MG63 (cell line): ENCODE results near the gene CCL11. TPM values are rescaled to one million over a fixed set of nuclear protein-coding genes. Genes with fewer than 3 reads are reported as not detected.

ENCODE experiments used
- DNase-seq: peaks from one replicate; pipeline ENCODE4 v3.0.0-alpha.2; 2020
- H3K27me3 ChIP-seq: fragments of 250-450 bp; sonication (Bioruptor Pico); 2 replicates; pipeline ENCODE4 v1.5.1; 2020; ENCODE audit warnings: mild to moderate bottlenecking, moderate library complexity
- H3K36me3 ChIP-seq: fragments of 250-450 bp; sonication (Bioruptor Pico); 2 replicates; pipeline ENCODE4 v1.5.1; 2020; ENCODE audit warnings: mild to moderate bottlenecking, moderate library complexity
- H3K4me3 ChIP-seq: fragments of 250-450 bp; sonication (Bioruptor Pico); 2 replicates; pipeline ENCODE4 v1.5.1; 2020; ENCODE audit warnings: mild to moderate bottlenecking, moderate library complexity
- H3K9me3 ChIP-seq: fragments of 250-450 bp; sonication (Bioruptor Pico); 2 replicates; pipeline ENCODE4 v1.5.1; 2020; ENCODE audit warnings: mild to moderate bottlenecking, moderate library complexity
- total RNA-seq: library from RNA; depleted of rRNA; stranded (reverse); fragments of >200 nt; shearing (Covaris generic); gene quantifications from 2 replicates; pipeline ENCODE4 v1.2.3, GENCODE V29; 2014; ENCODE audit warnings: low replicate concordance

The CCL11 gene
- total RNA-seq, 1 experiment from 2014 or later: not detected

DNA sequence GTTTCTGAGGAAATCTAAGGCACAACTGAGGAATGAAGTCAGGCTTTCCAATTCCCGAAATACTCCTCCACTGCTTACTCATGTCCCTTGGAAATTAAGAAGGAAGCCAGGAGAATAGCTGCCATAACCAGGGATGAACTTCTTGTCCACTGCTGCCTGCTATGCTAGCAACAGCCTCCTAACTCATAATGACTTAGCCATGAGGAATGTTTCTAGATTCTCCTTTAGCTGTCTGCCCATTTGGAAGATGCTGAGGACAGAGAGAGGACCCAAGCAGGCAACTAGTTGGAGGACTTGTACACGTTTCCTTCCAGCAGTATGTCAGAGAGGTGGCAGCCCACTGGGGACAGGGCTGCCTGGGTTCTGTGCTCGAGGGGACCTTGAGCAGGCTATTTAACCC lies 31.4 kb upstream of the CCL11 start:
- Histone ChIP-seq H3K36me3 (no peaks in the 10 kb centered on the region), H3K9me3 (no peaks in the 10 kb centered on the region), H3K27me3 (no peaks in the 10 kb centered on the region), H3K4me3 (no peak overlapping the region)
- peak; percentile 57 for DNase-seq

DNA sequence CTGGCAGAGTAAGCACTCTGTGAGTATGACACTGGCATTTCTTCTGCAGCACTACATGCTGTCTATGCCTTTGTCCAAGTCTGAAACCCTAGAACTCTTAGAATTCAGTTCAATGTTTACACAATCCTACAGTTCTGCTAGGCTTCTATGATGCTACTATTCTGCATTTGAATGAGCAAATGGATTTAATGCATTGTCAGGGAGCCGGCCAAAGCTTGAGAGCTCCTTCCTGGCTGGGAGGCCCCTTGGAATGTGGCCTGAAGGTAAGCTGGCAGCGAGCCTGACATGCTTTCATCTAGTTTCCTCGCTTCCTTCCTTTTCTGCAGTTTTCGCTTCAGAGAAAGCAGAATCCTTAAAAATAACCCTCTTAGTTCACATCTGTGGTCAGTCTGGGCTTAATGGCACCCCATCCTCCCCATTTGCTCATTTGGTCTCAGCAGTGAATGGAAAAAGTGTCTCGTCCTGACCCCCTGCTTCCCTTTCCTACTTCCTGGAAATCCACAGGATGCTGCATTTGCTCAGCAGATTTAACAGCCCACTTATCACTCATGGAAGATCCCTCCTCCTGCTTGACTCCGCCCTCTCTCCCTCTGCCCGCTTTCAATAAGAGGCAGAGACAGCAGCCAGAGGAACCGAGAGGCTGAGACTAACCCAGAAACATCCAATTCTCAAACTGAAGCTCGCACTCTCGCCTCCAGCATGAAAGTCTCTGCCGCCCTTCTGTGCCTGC lies 30.7 kb upstream of the CCL11 start, which contains the start of gene CCL2:
Gene CCL2, plus strand, starts transcription at position 635 of the 730 bp plus-strand sequence. Its CDS starts 65 bp downstream, at position 700.
- Histone ChIP-seq H3K4me3 (peak within 1 kb of the TSS; percentile 38), H3K36me3 (no peaks in the 10 kb centered on the region), H3K27me3 (no peaks in the 10 kb centered on the region), H3K9me3 (no peaks in the 10 kb centered on the region)
- DNase-seq: peak; percentile 86

GRCh38 chr17:34255381-34255732 lies 30.2 kb upstream of the CCL11 start:
- H3K36me3 ChIP-seq: no peaks in the 10 kb centered on the region
- peak overlapping the region; percentile 38 for H3K4me3 ChIP-seq
- no peaks in the 10 kb centered on the region for H3K27me3 ChIP-seq
- no peaks in the 10 kb centered on the region for H3K9me3 ChIP-seq
- DNase-seq: no peak

GRCh38 chr17:34255841-34256240 lies 29.7 kb upstream of the CCL11 start:
- H3K27me3 ChIP-seq: no peaks in the 10 kb centered on the region
- no peak for DNase-seq
- peak overlapping the region; percentile 38 for H3K4me3 ChIP-seq
- H3K36me3 ChIP-seq: no peaks in the 10 kb centered on the region
- no peaks in the 10 kb centered on the region for H3K9me3 ChIP-seq

- no peaks in the 10 kb centered on the region for H3K36me3 ChIP-seq
- DNase-seq: no peak
- no peaks in the 10 kb centered on the region for H3K27me3 ChIP-seq
- no peaks in the 10 kb centered on the region for H3K9me3 ChIP-seq
- H3K4me3 ChIP-seq: no peak overlapping the region
These were observed 28.1 kb upstream of the CCL11 start for GRCh38 chr17:34257299-34257985.

DNA sequence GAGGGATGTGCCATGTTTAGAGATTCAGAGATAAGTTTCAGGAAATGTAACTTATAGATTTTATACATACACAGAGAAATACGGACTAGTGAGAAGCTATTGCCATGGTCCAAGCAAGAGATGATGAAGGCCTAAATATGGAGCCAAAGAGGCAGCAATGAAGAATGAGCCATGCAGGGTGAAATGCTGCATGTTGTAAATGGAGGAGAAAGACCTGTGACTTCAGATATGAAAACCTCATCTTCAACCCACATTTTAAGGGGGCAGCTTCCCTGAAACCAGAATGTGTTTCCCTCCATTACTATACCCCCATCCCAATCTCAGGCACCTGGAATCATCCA lies 27.6 kb upstream of the CCL11 start:
- Histone ChIP-seq H3K36me3 (no peaks in the 10 kb centered on the region), H3K9me3 (no peaks in the 10 kb centered on the region), H3K27me3 (no peaks in the 10 kb centered on the region), H3K4me3 (no peak overlapping the region)
- no peak for DNase-seq

GRCh38 chr17:34259146-34259545 lies 26.4 kb upstream of the CCL11 start:
- DNase-seq: peak; percentile 63
- Histone ChIP-seq H3K36me3 (no peaks in the 10 kb centered on the region), H3K27me3 (no peaks in the 10 kb centered on the region)

DNA sequence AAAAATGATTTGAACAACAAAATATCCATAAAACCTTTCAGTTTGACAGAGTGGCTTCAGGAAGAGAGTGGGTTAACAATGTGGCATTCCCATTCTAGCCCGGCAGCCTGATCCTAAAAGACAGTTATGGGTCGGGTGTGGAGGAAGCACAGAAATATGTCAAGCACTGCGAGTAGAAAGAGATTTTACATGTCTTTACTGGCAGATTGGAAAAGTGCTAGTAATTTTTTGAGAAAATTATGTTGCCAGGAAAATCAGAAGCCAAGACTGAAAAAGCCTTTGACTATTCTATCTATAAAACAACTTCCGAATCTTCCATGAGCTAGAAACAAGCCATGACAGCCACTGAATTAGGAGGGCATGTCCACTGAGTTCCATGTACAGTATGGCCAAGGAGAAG lies 24.7 kb upstream of the CCL11 start:
- no peaks in the 10 kb centered on the region for H3K27me3 ChIP-seq
- H3K9me3 ChIP-seq: no peaks in the 10 kb centered on the region
- DNase-seq: no peak
- H3K4me3 ChIP-seq: no peak overlapping the region
- no peaks in the 10 kb centered on the region for H3K36me3 ChIP-seq

More at GRCh38 chr17:34259146-34259545, 26.4 kb upstream of the CCL11 start:
- no peak overlapping the region for H3K4me3 ChIP-seq
- H3K9me3 ChIP-seq: no peaks in the 10 kb centered on the region

DNA sequence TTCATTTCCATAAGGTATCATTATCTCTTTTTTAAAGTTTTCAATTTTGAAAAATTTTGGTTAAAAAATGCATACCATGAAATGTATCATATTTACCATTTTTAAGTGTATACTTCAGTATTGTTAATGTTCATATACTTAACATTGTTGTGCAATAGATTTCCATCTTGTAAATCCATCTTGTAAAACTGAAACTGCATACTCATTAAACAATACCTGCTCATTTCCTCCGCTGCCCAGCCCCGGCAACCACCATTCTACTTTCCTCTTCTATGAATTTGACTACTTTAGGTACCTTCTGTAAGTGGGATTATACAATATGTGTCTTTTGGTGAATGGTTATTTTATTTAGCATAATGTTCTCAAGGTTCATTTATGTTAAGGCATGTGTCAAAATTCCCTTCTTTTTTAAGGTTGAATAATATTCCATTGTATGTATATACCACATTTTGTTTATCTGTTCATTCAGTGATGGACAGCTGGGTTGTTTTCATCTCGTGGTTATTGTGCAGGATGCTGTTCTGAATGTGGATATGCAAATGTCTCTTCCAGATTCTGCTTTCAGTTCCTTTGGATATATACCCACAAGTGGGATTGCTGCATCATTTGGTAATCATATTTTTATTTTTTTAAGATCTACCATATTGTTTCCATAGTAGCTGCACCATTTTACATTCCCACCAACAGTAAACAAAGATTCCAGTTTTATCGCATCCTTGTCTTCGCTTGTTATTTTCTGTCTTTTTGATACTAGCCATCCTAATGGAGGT lies 23.8 kb upstream of the CCL11 start:
- Histone ChIP-seq H3K9me3 (no peaks in the 10 kb centered on the region), H3K27me3 (no peaks in the 10 kb centered on the region), H3K36me3 (no peaks in the 10 kb centered on the region), H3K4me3 (no peak overlapping the region)
- no peak for DNase-seq

DNA sequence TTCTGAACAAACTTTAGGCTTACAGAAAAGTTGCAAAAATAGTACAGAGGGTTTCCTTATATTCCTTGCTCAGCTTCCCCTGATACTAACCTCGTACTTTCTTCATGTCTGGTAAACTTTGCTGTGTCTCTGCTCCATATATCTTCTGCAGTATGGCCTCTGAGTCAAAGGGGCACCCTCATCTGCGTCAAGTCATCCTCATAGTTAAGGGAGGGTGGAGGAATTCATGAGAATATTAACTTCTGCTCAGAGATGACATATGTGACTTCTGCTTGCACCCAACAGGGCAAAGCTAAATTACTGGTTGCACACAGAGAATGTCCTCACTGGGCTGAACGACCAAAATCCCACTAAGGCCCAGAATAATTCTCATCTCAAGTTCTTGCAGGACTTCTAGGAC lies 19.8 kb upstream of the CCL11 start:
- Histone ChIP-seq H3K4me3 (no peak overlapping the region), H3K36me3 (no peaks in the 10 kb centered on the region), H3K9me3 (peaks cover 2% of the 10 kb centered on the region; the same call in 1 of the 2 replicates), H3K27me3 (no peaks in the 10 kb centered on the region)
- no peak for DNase-seq

- H3K36me3 ChIP-seq: no peaks in the 10 kb centered on the region
- DNase-seq: no peak
- H3K27me3 ChIP-seq: no peaks in the 10 kb centered on the region
- H3K9me3 ChIP-seq: peaks cover 2% of the 10 kb centered on the region; the same call in 1 of the 2 replicates
- H3K4me3 ChIP-seq: no peak within 1 kb of the TSS
These were observed 15.6 kb upstream of the CCL11 start, which contains the start of gene CCL7 for GRCh38 chr17:34269969-34270368. CCL7 (plus strand) TSS chr17:34270221; CDS start chr17:34270291, 70 bp downstream.

GRCh38 chr17:34275881-34276280 lies 9.7 kb upstream of the CCL11 start:
- peak; percentile 46 for DNase-seq
- Histone ChIP-seq H3K9me3 (no peaks in the 10 kb centered on the region), H3K27me3 (no peaks in the 10 kb centered on the region)

DNA sequence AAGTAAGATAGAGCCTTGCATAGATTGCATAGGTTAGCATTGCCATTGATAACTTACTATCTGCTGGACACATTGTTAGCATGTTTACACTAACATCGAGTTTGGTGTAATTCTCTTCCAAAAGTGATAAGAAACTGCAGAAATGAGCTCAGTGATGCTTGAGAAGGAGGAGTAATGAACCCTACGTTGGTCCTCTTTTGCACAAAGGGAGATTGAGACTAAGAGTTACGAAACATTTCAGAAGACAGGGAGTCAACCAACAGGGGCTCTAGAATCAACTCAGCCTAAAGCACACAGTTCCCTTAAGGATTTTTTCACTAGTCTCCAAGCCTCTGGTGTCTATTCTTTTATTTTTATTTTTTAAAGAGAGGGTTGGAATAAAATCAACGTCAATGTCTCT lies 8.7 kb upstream of the CCL11 start:
- DNase-seq: no peak
- H3K9me3 ChIP-seq: no peaks in the 10 kb centered on the region
- H3K27me3 ChIP-seq: no peaks in the 10 kb centered on the region; the same call in 1 of the 2 replicates
- no peak overlapping the region for H3K4me3 ChIP-seq
- no peaks in the 10 kb centered on the region for H3K36me3 ChIP-seq

More at GRCh38 chr17:34275881-34276280, 9.7 kb upstream of the CCL11 start:
- no peak overlapping the region for H3K4me3 ChIP-seq
- H3K36me3 ChIP-seq: no peaks in the 10 kb centered on the region

DNA sequence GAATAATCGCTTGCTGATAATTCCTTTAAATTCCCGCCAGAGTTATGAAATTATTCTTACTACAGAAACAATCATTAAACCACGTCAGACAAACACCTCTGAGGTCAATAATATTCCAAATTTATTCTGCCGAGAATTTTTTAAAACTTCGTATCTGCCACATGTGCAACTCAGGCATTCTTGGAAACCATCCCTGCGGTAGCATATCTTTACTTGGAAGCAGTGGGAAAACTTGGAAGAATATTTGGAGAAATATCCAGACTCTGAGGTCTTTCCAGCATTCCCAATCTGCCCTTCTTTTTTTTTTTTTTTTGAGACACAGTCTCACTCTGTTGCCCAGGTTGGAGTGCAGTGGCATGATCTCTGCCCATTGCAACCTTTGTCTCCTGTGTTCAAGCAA lies 2.0 kb upstream of the CCL11 start:
- H3K9me3 ChIP-seq: no peaks in the 10 kb centered on the region
- no peaks in the 10 kb centered on the region for H3K36me3 ChIP-seq
- H3K27me3 ChIP-seq: no peaks in the 10 kb centered on the region; the same call in 1 of the 2 replicates
- H3K4me3 ChIP-seq: no peak overlapping the region
- DNase-seq: no peak

- no peaks in the 10 kb centered on the region for H3K27me3 ChIP-seq
- DNase-seq: no peak
- H3K36me3 ChIP-seq: no peaks in the 10 kb centered on the region
- no peaks in the 10 kb centered on the region for H3K9me3 ChIP-seq
- no peak overlapping the region for H3K4me3 ChIP-seq
These were observed 2.3 kb downstream of the CCL11 start for GRCh38 chr17:34287875-34288274.

- H3K9me3 ChIP-seq: no peaks in the 10 kb centered on the region
- DNase-seq: no peak
These were observed 5.0 kb downstream of the CCL11 start for GRCh38 chr17:34290586-34290985.

DNA sequence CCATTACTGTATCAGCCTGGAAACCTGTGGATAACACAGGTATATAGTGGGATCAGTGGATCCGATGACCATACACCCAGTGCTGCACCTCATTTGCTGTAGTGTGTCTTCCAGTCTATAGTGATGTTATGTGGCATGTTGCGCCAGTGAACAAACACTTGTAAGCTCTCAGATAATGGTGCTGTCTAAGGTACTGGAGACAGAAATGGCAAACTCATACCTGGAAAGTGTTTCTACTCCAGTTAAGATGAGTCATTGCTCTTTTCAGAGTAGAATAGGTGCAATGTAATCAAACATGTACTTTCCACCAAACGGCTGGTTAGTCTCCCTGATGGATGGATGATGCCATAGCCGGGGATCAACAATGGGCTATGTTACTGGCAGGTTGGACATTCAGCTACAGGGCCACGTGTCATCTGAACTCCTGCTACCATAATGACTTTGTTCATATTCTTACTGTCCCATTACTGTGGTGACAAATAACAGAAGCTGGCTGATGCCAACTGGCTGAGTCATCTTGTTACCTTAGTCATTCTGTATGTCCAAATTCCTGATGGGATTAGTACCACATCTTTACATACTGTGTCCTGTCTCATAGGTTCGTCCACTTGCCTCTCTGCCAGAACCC lies 6.3 kb downstream of the CCL11 start:
- no peak for DNase-seq
- H3K4me3 ChIP-seq: no peak overlapping the region
- no peaks in the 10 kb centered on the region for H3K36me3 ChIP-seq
- no peaks in the 10 kb centered on the region for H3K27me3 ChIP-seq
- no peaks in the 10 kb centered on the region for H3K9me3 ChIP-seq

More at GRCh38 chr17:34290586-34290985, 5.0 kb downstream of the CCL11 start:
- H3K27me3 ChIP-seq: no peaks in the 10 kb centered on the region
- no peaks in the 10 kb centered on the region for H3K36me3 ChIP-seq
- no peak overlapping the region for H3K4me3 ChIP-seq
